Spinal cord (tissue), 4 donors: ENCODE results near the gene KEAP1. TPM values are rescaled to one million over a fixed set of nuclear protein-coding genes. Genes with fewer than 3 reads are reported as not detected.

Experiments used
- polyA plus RNA-seq, 2 donors: library from polyadenylated mRNA; unstranded; fragments of 120-200 nt; gene quantifications; one replicate each; pipeline ENCODE4 v1.2.1, GENCODE V29; 2013; ENCODE audit not compliant: insufficient read length in 2 of 2
- small RNA-seq: library from RNA; depleted of rRNA; stranded (forward); fragments of <200 nt; gene quantifications from one replicate; pipeline ENCODE3, GENCODE V24; 2014; ENCODE audit warnings: low replicate concordance
- total RNA-seq, 2 donors: library from RNA; depleted of rRNA in 1 of 2; stranded (reverse); fragments of 120-200 nt in 1 of 2; fragments of >200 nt in 1 of 2; gene quantifications; one replicate each; pipeline versions ENCODE4 v1.2.3 to v1.2.4, GENCODE V29; 2013 to 2014

KEAP1 gene
- total and polyA plus RNA-seq, 4 donors, result 40.5 to 93.6 (median 68.4) TPM

Small RNA genes within 50 kb of the gene (small RNA-seq; reads per million reads assigned to genes)
- gene MIR1238 (not detected), gene RNU7-140P (not detected)

Other genes with a start within 250 kb of the KEAP1 start
- 10 to 100 TPM in 1 of 2 donors, 1 to 10 TPM in 1; 5.7 to 10.4 TPM for gene ICAM1, start 232.2 kb downstream of the KEAP1 start, total RNA-seq
- 1 to 10 TPM; 2.5 to 3.0 TPM for gene ICAM1, start 232.2 kb downstream of the KEAP1 start, polyA plus RNA-seq
- 1 to 10 TPM; 1.1 to 1.8 TPM for gene ICAM4, start 216.4 kb downstream of the KEAP1 start, total RNA-seq
- gene ICAM4, start 216.4 kb downstream of the KEAP1 start, polyA plus RNA-seq, result under 1 TPM in 1 of 2 donors, not detected in 1; 0.42 TPM
- 1 to 10 TPM; 1.4 to 1.8 TPM for gene ICAM5, start 213.4 kb downstream of the KEAP1 start, total RNA-seq
- gene ICAM5, start 213.4 kb downstream of the KEAP1 start, polyA plus RNA-seq, result 1 to 10 TPM; 3.2 to 3.7 TPM
- gene ZGLP1, start 193.5 kb downstream of the KEAP1 start, total RNA-seq, result 1 to 10 TPM; 1.6 to 9.5 TPM
- gene ZGLP1, start 193.5 kb downstream of the KEAP1 start, polyA plus RNA-seq, result 10 to 100 TPM; 11.0 to 15.7 TPM
- gene FDX2, start 187.3 kb downstream of the KEAP1 start, total RNA-seq, result 10 to 100 TPM; 15.0 to 30.4 TPM
- 10 to 100 TPM; 37.3 to 45.3 TPM for gene FDX2, start 187.3 kb downstream of the KEAP1 start, polyA plus RNA-seq
- 1 to 10 TPM; 5.4 to 8.7 TPM for gene RAVER1, start 169.8 kb downstream of the KEAP1 start, total RNA-seq
- 10 to 100 TPM; 32.5 to 42.3 TPM for gene RAVER1, start 169.8 kb downstream of the KEAP1 start, polyA plus RNA-seq
- 1 to 10 TPM; 5.5 to 8.7 TPM for gene ICAM3, start 163.7 kb downstream of the KEAP1 start, total RNA-seq
- 1 to 10 TPM; 3.8 to 4.4 TPM for gene ICAM3, start 163.7 kb downstream of the KEAP1 start, polyA plus RNA-seq
- 10 to 100 TPM; 44.5 to 94.4 TPM for gene TYK2, start 122.8 kb downstream of the KEAP1 start, total RNA-seq
- gene TYK2, start 122.8 kb downstream of the KEAP1 start, polyA plus RNA-seq, result 100 to 1,000 TPM; 108 to 153 TPM
- gene CDC37, start 99.8 kb downstream of the KEAP1 start, total RNA-seq, result 100 to 1,000 TPM in 1 of 2 donors, 10 to 100 TPM in 1; 47.4 to 164 TPM
- 100 to 1,000 TPM; 151 to 191 TPM for gene CDC37, start 99.8 kb downstream of the KEAP1 start, polyA plus RNA-seq
- 10 to 100 TPM in 1 of 2 donors, 1 to 10 TPM in 1; 4.2 to 10.8 TPM for gene PDE4A, start 82.8 kb downstream of the KEAP1 start, total RNA-seq
- 10 to 100 TPM; 25.7 to 28.4 TPM for gene PDE4A, start 82.8 kb downstream of the KEAP1 start, polyA plus RNA-seq
- gene S1PR5, start 14.1 kb upstream of the KEAP1 start, total RNA-seq, result 1 to 10 TPM; 1.3 to 3.8 TPM
- gene S1PR5, start 14.1 kb upstream of the KEAP1 start, polyA plus RNA-seq, result 1 to 10 TPM; 1.1 to 1.6 TPM
- gene ATG4D, start 40.5 kb upstream of the KEAP1 start, total RNA-seq, result 10 to 100 TPM; 10.6 to 20.5 TPM
- gene ATG4D, start 40.5 kb upstream of the KEAP1 start, polyA plus RNA-seq, result 10 to 100 TPM; 42.2 to 43.9 TPM
- 10 to 100 TPM in 1 of 2 donors, 1 to 10 TPM in 1; 4.4 to 13.1 TPM for gene KRI1, start 62.7 kb upstream of the KEAP1 start, total RNA-seq
- gene KRI1, start 62.7 kb upstream of the KEAP1 start, polyA plus RNA-seq, result 10 to 100 TPM; 16.2 to 32.5 TPM
- gene CDKN2D, start 65.6 kb upstream of the KEAP1 start, total RNA-seq, result 10 to 100 TPM; 25.6 to 50.9 TPM
- 100 to 1,000 TPM; 167 to 173 TPM for gene CDKN2D, start 65.6 kb upstream of the KEAP1 start, polyA plus RNA-seq
- gene AP1M2, start 84.0 kb upstream of the KEAP1 start, total RNA-seq, result under 1 TPM; 0.30 to 0.83 TPM
- gene AP1M2, start 84.0 kb upstream of the KEAP1 start, polyA plus RNA-seq, result 1 to 10 TPM; 1.1 to 1.2 TPM
- gene SLC44A2, start 122.2 kb upstream of the KEAP1 start, total RNA-seq, result 10 to 100 TPM; 46.8 to 60.4 TPM
- 100 to 1,000 TPM; 116 to 146 TPM for gene SLC44A2, start 122.2 kb upstream of the KEAP1 start, polyA plus RNA-seq
- gene ILF3, start 151.0 kb upstream of the KEAP1 start, total RNA-seq, result 10 to 100 TPM; 89.8 to 98.6 TPM
- 100 to 1,000 TPM; 234 to 267 TPM for gene ILF3, start 151.0 kb upstream of the KEAP1 start, polyA plus RNA-seq
- 10 to 100 TPM; 25.9 to 47.6 TPM for gene QTRT1, start 198.1 kb upstream of the KEAP1 start, total RNA-seq
- 100 to 1,000 TPM in 1 of 2 donors, 10 to 100 TPM in 1; 79.6 to 110 TPM for gene QTRT1, start 198.1 kb upstream of the KEAP1 start, polyA plus RNA-seq
- 10 to 100 TPM; 59.2 to 77.9 TPM for gene DNM2, start 214.7 kb upstream of the KEAP1 start, total RNA-seq
- gene DNM2, start 214.7 kb upstream of the KEAP1 start, polyA plus RNA-seq, result 100 to 1,000 TPM in 1 of 2 donors, 10 to 100 TPM in 1; 92.2 to 111 TPM